OCI-LY7 (cell line): ENCODE measurements around the gene KCNT1. TPM values are rescaled to one million over a fixed set of nuclear protein-coding genes. Genes with fewer than 3 reads are reported as not detected.

Experiments
- BruUV-seq: library from RNA; stranded (reverse); fragments of 400-500 nt; replicated peaks from 2 replicates; lab custom pipeline; 2021; lab: Mats Ljungman, UMichigan
- CTCF ChIA-PET: fragments of 300-600 bp; sonication (Branson Sonifier 250); formaldehyde crosslinking; loops from one replicate; lab custom pipeline; 2022; ENCODE audit warnings: antibody characterized with exemption; ENCODE audit not compliant: unreplicated experiment; lab: Charles Lee
- POLR2A ChIA-PET: fragments of 300-600 bp; sonication (Branson Sonifier 250); formaldehyde crosslinking; loops from one replicate; lab custom pipeline; 2022; ENCODE audit warnings: antibody characterized with exemption; lab: Charles Lee
- DNase-seq: peaks from one replicate; pipeline ENCODE4 v3.0.0-alpha.2; 2015; ENCODE audit warnings: low spot score
- H2AFZ ChIP-seq: fragments of 200-600 bp; sonication (generic), shearing (Covaris generic); 2 replicates; pipeline ENCODE4 v1.6.1; 2014; ENCODE audit warnings: mild to moderate bottlenecking, antibody characterized with exemption, low read length, moderate library complexity
- H3K27ac ChIP-seq: fragments of 200-600 bp; sonication (generic); 2 replicates; pipeline ENCODE4 v1.5.1; 2014; ENCODE audit warnings: mixed run types, low read depth, mild to moderate bottlenecking, moderate library complexity, low read length, inconsistent platforms; ENCODE audit not compliant: poor library complexity, severe bottlenecking
- H3K36me3 ChIP-seq: fragments of 200-600 bp; sonication (generic); 2 replicates; pipeline ENCODE4 v1.6.1; 2014; ENCODE audit warnings: mild to moderate bottlenecking, antibody characterized with exemption, low read length, moderate library complexity, mixed read lengths; ENCODE audit not compliant: insufficient read depth
- H3K4me1 ChIP-seq: fragments of 200-600 bp; sonication (generic); 2 replicates; pipeline ENCODE4 v1.5.1; 2014; ENCODE audit warnings: mild to moderate bottlenecking, low read length; ENCODE audit not compliant: insufficient read depth, poor library complexity, severe bottlenecking
- H3K4me2 ChIP-seq: fragments of 200-600 bp; sonication (generic); 2 replicates; pipeline ENCODE4 v1.6.1; 2014; ENCODE audit warnings: mild to moderate bottlenecking, low read length
- H3K4me3 ChIP-seq: fragments of 200-600 bp; sonication (generic); 2 replicates; pipeline ENCODE4 v1.5.1; 2014; ENCODE audit warnings: mild to moderate bottlenecking, low read depth, low read length; ENCODE audit not compliant: poor library complexity, severe bottlenecking
- H3K79me2 ChIP-seq: fragments of 200-600 bp; sonication (generic); 2 replicates; pipeline ENCODE4 v1.6.1; 2016; ENCODE audit warnings: low read depth, mild to moderate bottlenecking, low read length, moderate library complexity, mixed read lengths; ENCODE audit not compliant: insufficient read depth
- H3K9me2 ChIP-seq: fragments of 200-600 bp; sonication (generic); 2 replicates; pipeline ENCODE4 v1.6.1; 2016; ENCODE audit warnings: mild to moderate bottlenecking, low read length, mixed read lengths; ENCODE audit not compliant: insufficient read depth
- H3K9me3 ChIP-seq: fragments of 200-600 bp; sonication (generic); 2 replicates; pipeline ENCODE4 v1.6.1; 2014; ENCODE audit warnings: mild to moderate bottlenecking, mixed run types, low read length, mixed read lengths
- H4K20me1 ChIP-seq: fragments of 200-600 bp; sonication (generic); 2 replicates; pipeline ENCODE4 v1.6.1; 2014; ENCODE audit warnings: mild to moderate bottlenecking, antibody characterized with exemption, low read length, moderate library complexity, mixed read lengths; ENCODE audit not compliant: insufficient read depth
- CTCF ChIP-seq: fragments of 200-600 bp; sonication (generic); conservative IDR thresholded peaks from 2 replicates; pipeline ENCODE4 v1.5.1; 2014; ENCODE audit warnings: mild to moderate bottlenecking, antibody characterized with exemption, low read length, moderate library complexity, mixed read lengths
- EZH2phosphoT487 ChIP-seq: fragments of 200-600 bp; sonication (generic); IDR thresholded peaks from 2 replicates; pipeline ENCODE4 v1.6.1; 2018; ENCODE audit warnings: low read depth, borderline replicate concordance, mild to moderate bottlenecking, mixed run types, antibody characterized with exemption, low read length, moderate library complexity, mixed read lengths
- intact Hi-C: fragments of 100-400 bp; cut with micrococcal nuclease; formaldehyde crosslinking; loops from one replicate; pipeline ENCODE4 v1.10.0; 2022; ENCODE audit not compliant: unreplicated experiment
- total RNA-seq, 2 experiments: library from RNA; depleted of rRNA in 1 of 2; stranded (reverse); fragments of >200 nt in 1 of 2; shearing (Covaris generic) in 1 of 2; gene quantifications; 2 replicates each; pipeline ENCODE4 v1.2.3, GENCODE V29; 2014 to 2022

Gene KCNT1
- total RNA-seq, 2 experiments from 2014 or later: not detected

DNA sequence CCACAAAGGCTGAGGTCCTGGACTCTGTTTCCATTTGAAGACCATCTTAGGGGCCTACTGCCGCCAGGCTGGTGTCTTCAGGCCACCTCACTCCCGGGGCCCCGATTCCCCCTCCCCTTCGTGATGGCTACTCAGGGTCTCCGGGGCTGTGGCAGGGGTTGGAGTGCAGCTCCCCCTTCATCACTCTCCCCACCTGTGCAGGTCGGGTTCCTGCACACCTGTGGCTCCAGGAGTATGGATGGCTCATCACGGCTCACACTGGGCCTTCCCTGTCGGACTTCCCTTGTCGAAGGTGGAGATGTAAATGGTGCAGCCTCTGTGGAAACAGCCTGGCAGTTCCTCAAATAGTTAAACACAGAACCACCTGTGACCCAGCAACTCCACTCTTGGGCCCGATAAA, 27.0 kb upstream of the KCNT1 start:
- no peak overlapping the region for H3K4me3 ChIP-seq
- POLR2A ChIA-PET: no interaction called here
- H3K4me2 ChIP-seq: no peak overlapping the region
- intact Hi-C loops: no loop called here
- no peaks in the 10 kb centered on the region for H3K9me3 ChIP-seq
- CTCF ChIA-PET: no interaction called here
- no peaks in the 10 kb centered on the region for H3K4me1 ChIP-seq
- no peaks in the 10 kb centered on the region for H4K20me1 ChIP-seq
- no TSS peak for BruUV-seq
- no peak for TF ChIP-seq CTCF
- no peak for TF ChIP-seq EZH2phosphoT487
- DNase-seq: no peak
- no peaks in the 10 kb centered on the region for H3K9me2 ChIP-seq
- no peak overlapping the region for H2AFZ ChIP-seq
- H3K27ac ChIP-seq: no peak overlapping the region
- no peaks in the 10 kb centered on the region for H3K79me2 ChIP-seq
- no peaks in the 10 kb centered on the region for H3K36me3 ChIP-seq

GRCh38 chr9:135676891-135677290, 25.1 kb upstream of the KCNT1 start:
- BruUV-seq: no TSS peak

More at GRCh38 chr9:135676891-135677290, 25.1 kb upstream of the KCNT1 start:
- ChIA-PET POLR2A (no interaction called here), CTCF (no interaction called here)
- intact Hi-C loops: no loop called here
- no peak for DNase-seq
- Histone ChIP-seq H2AFZ (no peak overlapping the region), H4K20me1 (no peaks in the 10 kb centered on the region), H3K79me2 (no peaks in the 10 kb centered on the region), H3K9me2 (no peaks in the 10 kb centered on the region), H3K36me3 (no peaks in the 10 kb centered on the region), H3K4me2 (no peak overlapping the region), H3K4me1 (no peaks in the 10 kb centered on the region), H3K4me3 (no peak overlapping the region), H3K9me3 (no peaks in the 10 kb centered on the region), H3K27ac (no peak overlapping the region)
- TF ChIP-seq EZH2phosphoT487 (no peak), CTCF (no peak)
